ENCODE measurements around the gene LPCAT1.
"Not testable (repeated sequence)": the region's sequence is repeated elsewhere in the genome, so short reads cannot be mapped to it uniquely, and the experiment has no call there.

Gene LPCAT1

GRCh38 chr5:1563051-1563461 lies 39.3 kb upstream of the LPCAT1 start:
- Histone ChIP-seq H3K27ac (no peak overlapping the region), H3K4me2 (no peak overlapping the region), H3K27me3 (ENCODE audit: insufficient read depth, low read depth) (no peaks in the 10 kb centered on the region), H2AFZ (ENCODE audit: low read depth) (no peak overlapping the region), H3K4me3 (IDR thresholded peaks at IDR 0.05; ENCODE audit: insufficient read depth, low read depth, low read length) (no peak overlapping the region), H3K4me1 (ENCODE audit: low read depth, poor library complexity, severe bottlenecking) (no peaks in the 10 kb centered on the region), H3K36me3 (ENCODE audit: insufficient read depth) (no peaks in the 10 kb centered on the region), H4K20me1 (ENCODE audit: insufficient read depth) (no peaks in the 10 kb centered on the region), H3K9ac (no peak overlapping the region), H3K79me2 (ENCODE audit: insufficient read depth, low read depth) (no peaks in the 10 kb centered on the region)
- TF ChIP-seq CTCF (conservative IDR thresholded peaks at IDR 0.05; ENCODE audit: low read depth, low read length), result no peak

- TF ChIP-seq CTCF (conservative IDR thresholded peaks at IDR 0.05; ENCODE audit: low read depth, low read length), result no peak
- Histone ChIP-seq H3K4me1 (ENCODE audit: low read depth, poor library complexity, severe bottlenecking) (no peaks in the 10 kb centered on the region), H3K4me3 (IDR thresholded peaks at IDR 0.05; ENCODE audit: insufficient read depth, low read depth, low read length) (no peak overlapping the region), H4K20me1 (ENCODE audit: insufficient read depth) (no peaks in the 10 kb centered on the region), H2AFZ (ENCODE audit: low read depth) (no peak overlapping the region), H3K27ac (no peak overlapping the region), H3K36me3 (ENCODE audit: insufficient read depth) (no peaks in the 10 kb centered on the region), H3K4me2 (no peak overlapping the region), H3K79me2 (ENCODE audit: insufficient read depth, low read depth) (no peaks in the 10 kb centered on the region), H3K27me3 (ENCODE audit: insufficient read depth, low read depth) (no peaks in the 10 kb centered on the region), H3K9ac (no peak overlapping the region)
These were observed 38.8 kb upstream of the LPCAT1 start for GRCh38 chr5:1562599-1562998.

- no peaks in the 10 kb centered on the region for H3K27me3 ChIP-seq (ENCODE audit: insufficient read depth, low read depth)
- H3K4me2 ChIP-seq, result no peak overlapping the region
- no peaks in the 10 kb centered on the region for H3K36me3 ChIP-seq (ENCODE audit: insufficient read depth)
- H2AFZ ChIP-seq (ENCODE audit: low read depth), result no peak overlapping the region
- no peaks in the 10 kb centered on the region for H3K4me1 ChIP-seq (ENCODE audit: low read depth, poor library complexity, severe bottlenecking)
- no peaks in the 10 kb centered on the region for H4K20me1 ChIP-seq (ENCODE audit: insufficient read depth)
- no peak overlapping the region for H3K9ac ChIP-seq
- no peak for TF ChIP-seq CTCF (conservative IDR thresholded peaks at IDR 0.05; ENCODE audit: low read depth, low read length)
- no peaks in the 10 kb centered on the region for H3K79me2 ChIP-seq (ENCODE audit: insufficient read depth, low read depth)
- H3K27ac ChIP-seq, result no peak overlapping the region
- H3K4me3 ChIP-seq (IDR thresholded peaks at IDR 0.05; ENCODE audit: insufficient read depth, low read depth, low read length), result no peak overlapping the region
These were observed 37.7 kb upstream of the LPCAT1 start for GRCh38 chr5:1561402-1561929.

- H2AFZ ChIP-seq (ENCODE audit: low read depth); H3K9ac ChIP-seq; H3K4me3 ChIP-seq (IDR thresholded peaks at IDR 0.05; ENCODE audit: insufficient read depth, low read depth, low read length); H3K79me2 ChIP-seq (ENCODE audit: insufficient read depth, low read depth); H3K27me3 ChIP-seq (ENCODE audit: insufficient read depth, low read depth); H3K27ac ChIP-seq; H3K4me2 ChIP-seq; H3K36me3 ChIP-seq (ENCODE audit: insufficient read depth); H4K20me1 ChIP-seq (ENCODE audit: insufficient read depth); H3K4me1 ChIP-seq (ENCODE audit: low read depth, poor library complexity, severe bottlenecking): not testable (repeated sequence)
These were observed 36.7 kb upstream of the LPCAT1 start for GRCh38 chr5:1560499-1560898.

GRCh38 chr5:1558944-1559343 lies 35.2 kb upstream of the LPCAT1 start:
- Histone ChIP-seq H3K4me1 (ENCODE audit: low read depth, poor library complexity, severe bottlenecking) (no peaks in the 10 kb centered on the region), H2AFZ (ENCODE audit: low read depth) (no peak overlapping the region), H3K27ac (no peak overlapping the region), H3K27me3 (ENCODE audit: insufficient read depth, low read depth) (no peaks in the 10 kb centered on the region), H3K36me3 (ENCODE audit: insufficient read depth) (no peaks in the 10 kb centered on the region), H3K4me2 (no peak overlapping the region), H3K9ac (no peak overlapping the region), H3K4me3 (IDR thresholded peaks at IDR 0.05; ENCODE audit: insufficient read depth, low read depth, low read length) (no peak overlapping the region), H3K79me2 (ENCODE audit: insufficient read depth, low read depth) (no peaks in the 10 kb centered on the region), H4K20me1 (ENCODE audit: insufficient read depth) (no peaks in the 10 kb centered on the region)
- TF ChIP-seq CTCF (conservative IDR thresholded peaks at IDR 0.05; ENCODE audit: low read depth, low read length), result no peak

Data from KMS-11 (cell line).